ENCODE measurements around the gene THSD7A.
"Not testable (repeated sequence)": the region's sequence is repeated elsewhere in the genome, so short reads cannot be mapped to it uniquely, and the experiment has no call there.

Gene THSD7A

GRCh38 chr7:11449316-11449715 lies 382.7 kb downstream of the THSD7A start:
- DNase-seq = no peak

- no peak for DNase-seq
Measured at GRCh38 chr7:11448323-11448722, 383.7 kb downstream of the THSD7A start.

GRCh38 chr7:11447106-11447505 lies 384.9 kb downstream of the THSD7A start:
- no peak for DNase-seq

GRCh38 chr7:11443934-11444333 lies 388.1 kb downstream of the THSD7A start:
- not testable (repeated sequence) for DNase-seq

- DNase-seq = no peak
Measured at GRCh38 chr7:11437994-11438393, 394.0 kb downstream of the THSD7A start.

GRCh38 chr7:11436773-11437524 lies 395.0 kb downstream of the THSD7A start:
- no peak for DNase-seq

GRCh38 chr7:11436316-11436715 lies 395.7 kb downstream of the THSD7A start:
- DNase-seq = no peak

GRCh38 chr7:11434366-11434765 lies 397.6 kb downstream of the THSD7A start:
- no peak for DNase-seq

GRCh38 chr7:11430841-11431240 lies 401.2 kb downstream of the THSD7A start:
- no peak for DNase-seq

- no peak for DNase-seq
Measured at GRCh38 chr7:11430112-11430511, 401.9 kb downstream of the THSD7A start.

- DNase-seq = no peak
Measured at GRCh38 chr7:11428877-11429581, 403.0 kb downstream of the THSD7A start.

- DNase-seq = peak in 1 of 2 donors; percentile 10
Measured at GRCh38 chr7:11427686-11428273, 404.2 kb downstream of the THSD7A start.

GRCh38 chr7:11424006-11424405 lies 408.0 kb downstream of the THSD7A start:
- DNase-seq = no peak

GRCh38 chr7:11420049-11420448 lies 411.9 kb downstream of the THSD7A start:
- DNase-seq = no peak

- DNase-seq = no peak
Measured at GRCh38 chr7:11416641-11417458, 415.1 kb downstream of the THSD7A start.

GRCh38 chr7:11415101-11415500 lies 416.9 kb downstream of the THSD7A start:
- DNase-seq = no peak

- DNase-seq = no peak
Measured at GRCh38 chr7:11413901-11414300, 418.1 kb downstream of the THSD7A start.

- no peak for DNase-seq
Measured at GRCh38 chr7:11412036-11412435, 420.0 kb downstream of the THSD7A start.

- DNase-seq = no peak
Measured at GRCh38 chr7:11410656-11411644, 421.0 kb downstream of the THSD7A start.

GRCh38 chr7:11404355-11404754 lies 427.6 kb downstream of the THSD7A start:
- no peak for DNase-seq

- DNase-seq = no peak
Measured at GRCh38 chr7:11403781-11404180, 428.2 kb downstream of the THSD7A start.

GRCh38 chr7:11394438-11394837 lies 437.6 kb downstream of the THSD7A start:
- no peak for DNase-seq

Measured in CD4-positive, alpha-beta T cell treated with Interleukin-4 for 1 hour (primary cell).